ENCODE measurements around the gene RPL5.

The RPL5 gene

GRCh38 chr1:92879316-92879968, 47.6 kb downstream of the RPL5 start:
- Mint-ChIP-seq H3K27me3 (no peaks in the 10 kb centered on the region), H3K36me3 (peaks cover 14% of the 10 kb centered on the region), H3K4me3 (no peak overlapping the region), H3K27ac (peak overlapping the region; percentile 50), H3K4me1 (peaks cover 28% of the 10 kb centered on the region), H3K9me3 (no peaks in the 10 kb centered on the region)
- ATAC-seq (ENCODE audit: low read depth) (no peak), DNase-seq (ENCODE audit: low spot score in 2 of 2) (no peak)

GRCh38 chr1:92881391-92881790, 49.6 kb downstream of the RPL5 start:
- Mint-ChIP-seq H3K4me1 (peaks cover 27% of the 10 kb centered on the region), H3K36me3 (peaks cover 4% of the 10 kb centered on the region), H3K4me3 (no peak overlapping the region), H3K27ac (no peak overlapping the region), H3K9me3 (no peaks in the 10 kb centered on the region), H3K27me3 (no peaks in the 10 kb centered on the region)
- no peak for ATAC-seq (ENCODE audit: low read depth)
- DNase-seq (ENCODE audit: low spot score in 2 of 2), result no peak

- peaks cover 28% of the 10 kb centered on the region for H3K4me1 Mint-ChIP-seq
- peak; percentile 89 for ATAC-seq (ENCODE audit: low read depth)
- no peaks in the 10 kb centered on the region for H3K27me3 Mint-ChIP-seq
- H3K36me3 Mint-ChIP-seq, result peaks cover 4% of the 10 kb centered on the region
- peak overlapping the region; percentile 24 for H3K27ac Mint-ChIP-seq
- DNase-seq (ENCODE audit: low spot score in 2 of 2), result peak in 1 of 2 donors; percentile 7
- H3K9me3 Mint-ChIP-seq, result no peaks in the 10 kb centered on the region
- no peak overlapping the region for H3K4me3 Mint-ChIP-seq
Measured at GRCh38 chr1:92882819-92883218, 51.0 kb downstream of the RPL5 start.

DNA sequence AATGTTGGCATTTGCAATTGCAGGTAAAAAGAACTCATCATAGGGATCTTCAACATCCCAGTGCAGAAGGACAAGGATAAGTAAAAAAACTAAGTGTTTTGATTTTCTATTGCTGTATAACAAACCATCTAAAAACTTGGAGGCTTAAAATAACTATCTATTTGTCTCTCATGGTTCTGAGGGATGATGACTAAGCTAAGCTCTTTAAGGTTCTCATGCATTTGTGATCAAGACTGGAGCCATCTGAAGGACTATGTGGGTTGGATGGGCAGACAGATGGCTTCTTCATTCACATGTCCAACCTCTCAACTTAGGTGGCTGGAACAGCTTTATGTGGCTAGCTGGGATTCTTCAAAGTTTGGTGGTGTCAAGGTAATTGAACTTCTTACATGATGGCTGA, 51.5 kb downstream of the RPL5 start:
- no peaks in the 10 kb centered on the region for H3K27me3 Mint-ChIP-seq

GRCh38 chr1:92884195-92884594, 52.4 kb downstream of the RPL5 start:
- Mint-ChIP-seq H3K4me1 (peaks cover 29% of the 10 kb centered on the region), H3K27me3 (no peaks in the 10 kb centered on the region), H3K36me3 (peaks cover 5% of the 10 kb centered on the region), H3K4me3 (no peak overlapping the region), H3K27ac (peak overlapping the region; percentile 75), H3K9me3 (peaks cover 1% of the 10 kb centered on the region)
- ATAC-seq (ENCODE audit: low read depth) (no peak), DNase-seq (ENCODE audit: low spot score in 2 of 2) (no peak)

More for the DNA sequence above, 51.5 kb downstream of the RPL5 start:
- no peaks in the 10 kb centered on the region for H3K9me3 Mint-ChIP-seq
- H3K4me3 Mint-ChIP-seq, result no peak overlapping the region
- H3K4me1 Mint-ChIP-seq, result peaks cover 29% of the 10 kb centered on the region
- peak overlapping the region; percentile 75 for H3K27ac Mint-ChIP-seq
- ATAC-seq (ENCODE audit: low read depth), result no peak
- H3K36me3 Mint-ChIP-seq, result peaks cover 4% of the 10 kb centered on the region
- DNase-seq (ENCODE audit: low spot score in 2 of 2), result no peak

DNA sequence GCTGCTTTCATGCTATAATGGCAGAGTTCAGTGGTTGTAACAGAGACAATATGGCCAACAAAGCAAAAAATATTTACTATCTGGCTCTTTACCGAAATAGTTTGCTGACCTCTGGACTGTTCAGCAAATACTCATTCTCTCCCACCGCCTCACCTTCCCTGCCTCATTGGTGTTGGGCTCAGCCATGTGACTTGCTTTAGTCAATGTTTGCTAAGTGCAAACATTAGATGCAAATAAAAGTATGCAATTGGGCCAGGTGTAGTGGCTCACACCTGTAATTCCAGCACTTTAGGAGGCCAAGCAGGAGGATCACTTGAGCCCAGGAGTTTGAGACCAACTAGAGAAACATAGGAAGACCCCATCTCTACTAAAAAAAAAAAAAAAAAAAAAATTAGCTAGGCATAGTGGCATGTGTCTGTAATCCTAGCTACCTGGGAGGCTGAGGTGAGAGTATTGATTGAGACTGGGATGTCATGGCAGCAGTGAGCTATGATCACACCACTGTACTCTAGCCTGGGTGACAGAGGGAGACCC, 55.1 kb downstream of the RPL5 start:
- Mint-ChIP-seq H3K9me3 (peaks cover 1% of the 10 kb centered on the region), H3K4me1 (peaks cover 27% of the 10 kb centered on the region), H3K27me3 (no peaks in the 10 kb centered on the region), H3K4me3 (no peak overlapping the region), H3K36me3 (peaks cover 4% of the 10 kb centered on the region), H3K27ac (peak overlapping the region; percentile 25)
- DNase-seq (ENCODE audit: low spot score in 2 of 2), result no peak
- no peak for ATAC-seq (ENCODE audit: low read depth)

DNA sequence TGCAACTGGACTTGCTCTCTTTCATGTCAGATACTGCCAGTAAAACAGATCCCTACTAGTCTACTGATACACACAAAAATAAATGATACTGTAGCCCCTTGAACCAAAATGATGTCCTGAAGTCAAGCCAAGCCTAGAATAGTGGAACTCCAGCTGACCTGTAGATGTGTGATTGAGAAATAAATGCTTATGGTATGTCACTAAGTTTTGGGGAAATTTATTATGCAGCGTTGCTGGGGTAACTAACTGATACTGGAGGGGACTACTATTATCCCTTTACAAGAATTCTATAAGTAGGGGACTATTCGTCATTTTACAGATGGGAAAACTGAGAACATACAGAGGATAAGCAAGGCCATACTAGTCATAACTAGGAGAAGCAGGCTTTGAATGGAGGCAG, 55.6 kb downstream of the RPL5 start:
- Mint-ChIP-seq H3K27me3 (no peaks in the 10 kb centered on the region), H3K9me3 (peaks cover 1% of the 10 kb centered on the region), H3K4me1 (peaks cover 24% of the 10 kb centered on the region), H3K36me3 (peaks cover 1% of the 10 kb centered on the region), H3K27ac (peak overlapping the region; percentile 25), H3K4me3 (no peak overlapping the region)
- DNase-seq (ENCODE audit: low spot score in 2 of 2) (no peak), ATAC-seq (ENCODE audit: low read depth) (no peak)

Measured in memory B cell (primary cell).